GM21529 (cell line): ENCODE results near the gene DISC1.
"Not testable (repeated sequence)": the region's sequence is repeated elsewhere in the genome, so short reads cannot be mapped to it uniquely, and the experiment has no call there.

Source experiments
- ATAC-seq: cut with Tn5 transposase; IDR thresholded peaks from one replicate; pipeline ENCODE4 v1.9.1; 2021; ENCODE audit not compliant: unreplicated experiment

Gene DISC1

DNA sequence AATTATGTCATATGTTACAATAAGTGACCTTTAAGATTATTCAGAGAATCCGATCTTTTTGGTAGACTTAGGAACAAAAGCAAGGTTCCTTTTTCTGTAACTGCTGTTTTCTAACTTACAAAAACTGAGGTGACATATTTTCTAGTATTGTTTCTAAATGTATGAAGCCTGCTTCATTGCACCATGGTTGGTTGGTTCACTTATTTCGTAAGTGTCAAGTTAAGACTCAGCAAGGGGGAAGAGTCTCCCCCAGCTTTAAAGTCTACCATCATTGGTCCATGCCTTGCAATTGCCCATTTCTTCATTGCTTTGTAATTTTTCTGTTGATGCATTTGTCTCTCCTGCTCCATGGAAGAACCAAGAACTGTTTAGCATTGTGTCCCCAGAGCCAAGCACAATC is 136.9 kb downstream of the DISC1 start:
- no peak for ATAC-seq

DNA sequence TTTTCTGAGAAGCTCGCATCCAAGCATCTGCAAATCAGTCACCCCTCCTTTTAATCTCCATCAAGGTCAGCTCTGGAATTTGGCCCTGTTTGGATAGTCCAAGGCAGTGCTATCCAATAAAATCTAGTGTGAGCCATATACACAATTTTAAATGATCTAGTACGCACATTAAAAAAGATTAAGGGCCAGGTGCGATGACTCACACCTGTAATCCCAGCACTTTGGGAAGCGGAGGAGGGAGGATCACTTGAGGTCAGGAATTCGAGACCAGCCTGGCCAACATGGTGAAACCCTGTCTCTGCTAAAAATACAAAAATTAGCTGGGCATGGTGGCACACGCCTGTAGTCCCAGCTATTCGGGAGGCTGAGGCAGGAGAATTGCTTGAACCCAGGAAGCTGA is 139.2 kb downstream of the DISC1 start:
- ATAC-seq = not testable (repeated sequence)

DNA sequence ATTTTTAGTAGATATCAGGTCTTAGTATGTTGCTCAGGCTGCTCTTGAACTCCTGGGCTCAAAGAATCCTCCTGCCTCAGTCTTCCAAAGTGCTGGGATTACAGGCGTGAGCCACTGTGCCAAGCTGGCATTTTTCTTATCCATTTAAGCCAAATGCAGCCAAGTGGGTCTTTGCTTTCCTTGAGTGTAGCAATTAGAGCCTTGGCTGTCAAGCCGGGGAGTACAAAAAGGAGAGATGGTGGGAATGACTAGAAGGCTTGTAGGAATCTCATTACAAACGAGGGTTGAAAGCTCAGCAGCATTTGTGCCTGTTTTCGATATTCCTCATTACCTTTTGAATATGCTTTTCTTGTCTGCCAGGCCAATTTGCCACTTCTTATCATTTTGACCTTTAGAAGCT is 140.9 kb downstream of the DISC1 start:
- no peak for ATAC-seq

DNA sequence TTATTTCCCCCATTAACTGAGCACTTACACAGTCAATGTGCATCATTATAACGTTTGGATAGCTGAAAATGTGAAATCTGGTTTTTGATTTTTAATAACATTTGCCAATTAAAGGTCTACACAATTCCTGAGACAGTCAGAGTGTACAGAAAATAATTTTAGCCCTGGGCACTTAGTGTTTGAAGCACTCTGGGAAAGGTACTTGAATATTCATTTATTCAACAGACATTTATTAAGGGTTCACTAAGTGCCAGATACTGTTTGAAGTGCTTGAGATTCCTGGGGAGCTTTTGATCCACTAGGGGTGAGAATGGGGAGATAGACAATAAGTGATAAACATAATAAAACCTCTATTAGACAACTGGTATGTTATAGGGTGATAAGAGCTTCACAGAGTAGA is 141.8 kb downstream of the DISC1 start:
- ATAC-seq = no peak

DNA sequence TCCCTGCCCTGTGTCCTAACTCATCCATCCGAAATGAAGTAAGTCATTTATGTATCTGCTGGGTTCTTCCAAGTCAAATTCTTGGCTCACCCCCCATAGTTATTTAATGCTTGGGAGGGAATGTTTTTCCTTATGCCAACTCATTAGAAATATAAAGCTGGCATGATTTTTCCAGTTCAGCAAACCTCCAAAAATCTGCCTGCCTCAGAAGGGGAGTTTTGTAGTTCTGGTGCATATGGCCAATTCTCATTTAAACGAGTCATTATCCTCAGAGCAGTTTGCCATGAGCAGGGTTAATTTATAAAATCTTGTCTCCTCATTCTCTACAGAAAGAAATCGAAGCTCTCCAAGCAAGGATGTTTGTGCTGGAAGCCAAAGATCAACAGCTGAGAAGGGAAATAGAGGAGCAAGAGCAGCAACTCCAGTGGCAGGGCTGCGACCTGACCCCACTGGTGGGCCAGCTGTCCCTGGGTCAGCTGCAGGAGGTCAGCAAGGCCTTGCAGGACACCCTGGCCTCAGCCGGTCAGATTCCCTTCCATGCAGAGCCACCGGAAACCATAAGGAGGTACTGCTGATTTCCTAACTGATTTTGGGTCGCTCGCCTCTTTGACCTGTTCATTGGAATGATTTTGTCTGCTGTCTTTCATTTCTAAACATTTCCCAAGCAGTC is 144.1 kb downstream of the DISC1 start:
- ATAC-seq = no peak

DNA sequence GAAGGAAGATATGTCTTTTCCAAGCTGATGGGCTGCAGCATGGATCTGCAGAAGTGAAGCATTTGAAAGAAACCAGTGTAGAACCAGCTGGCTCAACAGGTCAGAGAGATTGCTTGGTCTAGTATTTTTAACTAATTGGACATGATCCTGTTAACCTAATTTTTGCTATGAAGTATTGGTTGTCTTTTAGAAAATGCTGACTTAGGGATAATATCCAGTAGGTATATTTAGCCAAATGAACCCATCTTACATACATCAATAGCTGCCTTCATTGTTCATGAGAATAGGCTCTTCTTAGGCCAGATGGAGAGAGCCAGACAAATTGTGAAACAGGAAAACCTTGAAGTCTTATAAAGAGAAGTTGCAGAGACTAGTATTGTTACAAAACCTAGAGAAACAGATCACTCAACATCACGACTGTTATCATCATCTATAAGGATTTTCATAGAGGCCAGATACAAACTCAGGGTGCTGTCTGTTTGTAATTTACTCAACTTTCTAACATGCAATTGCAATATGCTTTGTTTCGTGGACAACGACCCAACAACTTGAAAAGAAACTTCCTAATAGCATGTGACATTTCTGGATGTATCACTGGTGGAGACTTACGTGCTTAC is 148.2 kb downstream of the DISC1 start:
- ATAC-seq = no peak

DNA sequence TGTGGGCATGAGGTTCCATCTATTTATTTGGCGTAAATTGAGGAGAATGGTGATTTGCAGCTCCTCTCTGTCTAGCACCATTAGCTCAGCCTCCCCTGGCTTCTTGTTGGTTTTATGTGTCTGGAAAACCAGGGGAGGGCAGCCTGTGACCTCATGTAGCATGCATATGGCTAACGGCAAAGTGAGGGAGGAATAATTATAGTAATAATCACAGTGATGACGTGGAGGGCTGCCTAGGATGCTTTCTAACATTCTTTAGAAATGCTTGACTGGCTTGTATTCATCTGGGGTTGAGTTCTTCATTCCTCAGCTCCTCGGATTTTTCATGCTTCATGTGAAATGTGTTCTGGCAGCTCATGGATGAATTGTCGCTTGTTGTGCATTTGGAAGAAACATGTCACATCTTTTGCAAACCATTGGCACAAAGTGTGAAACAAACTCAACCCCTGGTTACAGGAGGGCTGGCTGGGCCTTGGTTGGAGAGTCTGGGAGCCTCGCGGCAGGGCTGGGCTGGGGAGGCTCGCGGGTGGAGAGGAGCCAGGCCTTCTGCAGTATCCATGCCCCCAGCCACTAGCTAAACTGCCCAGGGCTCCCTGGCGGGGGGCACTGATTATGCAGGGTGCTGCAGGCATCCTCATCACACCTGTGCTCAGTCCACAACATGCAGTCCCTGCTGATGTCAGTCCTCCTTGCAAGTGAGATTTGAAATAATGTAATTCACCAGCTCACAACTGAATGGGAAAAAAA is 149.6 kb downstream of the DISC1 start:
- ATAC-seq = no peak

DNA sequence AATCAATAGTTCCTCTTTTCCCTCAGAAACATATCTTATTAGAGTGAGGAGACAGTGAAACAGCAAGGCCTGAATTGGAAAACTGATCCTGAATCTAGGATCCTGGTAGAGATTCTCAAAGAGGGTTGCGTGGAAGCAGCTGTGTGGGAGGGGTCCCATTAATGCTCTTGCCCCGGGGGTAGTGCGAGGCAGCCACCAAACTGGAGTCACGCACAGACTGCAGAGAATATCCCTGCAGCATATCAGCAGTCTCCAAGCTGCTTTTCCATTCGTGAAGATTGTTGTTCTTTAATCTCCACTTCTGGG is 150.1 kb downstream of the DISC1 start:
- ATAC-seq = no peak

DNA sequence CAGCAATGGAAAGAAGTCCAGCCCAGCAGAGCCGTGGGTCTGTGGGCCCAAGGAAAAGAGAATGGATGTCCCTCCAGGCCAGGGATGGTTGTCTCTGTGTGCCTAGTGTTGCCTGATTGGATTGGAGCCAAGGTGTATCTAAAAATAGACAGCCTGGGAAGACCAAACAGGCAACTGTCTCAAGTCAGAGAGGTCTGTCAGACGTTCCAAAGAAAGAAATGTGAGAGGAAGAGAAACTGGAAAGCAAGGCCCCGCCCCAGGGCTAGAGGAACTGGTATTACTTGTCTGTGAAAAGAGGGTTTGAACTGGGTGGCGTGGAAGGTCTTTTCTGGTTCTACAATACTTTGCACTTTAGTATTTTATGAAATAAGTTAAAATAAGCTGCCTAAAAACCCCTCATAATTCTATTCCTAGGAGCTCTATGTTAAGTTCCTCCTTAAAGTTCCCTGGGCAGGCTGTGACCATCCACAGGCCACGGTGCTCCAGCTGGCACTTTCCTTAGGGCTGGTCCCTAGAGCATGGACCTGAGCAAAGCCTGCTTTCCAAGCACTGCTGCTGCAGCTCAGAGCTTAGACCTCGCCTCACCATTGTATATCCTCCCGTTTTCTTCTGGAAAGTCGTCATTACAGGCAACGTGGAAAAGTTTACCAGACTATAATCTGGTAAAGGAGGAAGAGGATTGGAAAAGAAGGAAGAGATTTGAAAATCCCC is 151.6 kb downstream of the DISC1 start:
- ATAC-seq = no peak

DNA sequence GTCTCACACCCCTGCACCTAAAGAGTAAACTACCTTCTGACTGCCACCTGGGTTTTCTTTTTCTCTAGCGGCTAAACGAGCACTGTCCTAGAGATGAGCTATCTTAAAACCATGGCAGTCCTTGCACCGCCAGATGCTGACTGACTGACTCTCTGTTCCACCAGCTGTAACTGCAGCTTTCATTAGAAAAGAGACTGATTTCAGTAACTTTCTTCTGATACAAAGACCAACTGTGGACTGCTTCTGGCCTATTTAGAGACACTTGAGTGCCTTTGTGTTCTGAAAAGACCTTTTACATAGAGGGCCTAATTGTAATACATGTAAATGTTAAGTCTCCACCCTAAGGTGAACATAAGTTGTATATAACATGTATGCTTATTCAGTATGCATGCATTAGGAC is 152.5 kb downstream of the DISC1 start:
- ATAC-seq = no peak

DNA sequence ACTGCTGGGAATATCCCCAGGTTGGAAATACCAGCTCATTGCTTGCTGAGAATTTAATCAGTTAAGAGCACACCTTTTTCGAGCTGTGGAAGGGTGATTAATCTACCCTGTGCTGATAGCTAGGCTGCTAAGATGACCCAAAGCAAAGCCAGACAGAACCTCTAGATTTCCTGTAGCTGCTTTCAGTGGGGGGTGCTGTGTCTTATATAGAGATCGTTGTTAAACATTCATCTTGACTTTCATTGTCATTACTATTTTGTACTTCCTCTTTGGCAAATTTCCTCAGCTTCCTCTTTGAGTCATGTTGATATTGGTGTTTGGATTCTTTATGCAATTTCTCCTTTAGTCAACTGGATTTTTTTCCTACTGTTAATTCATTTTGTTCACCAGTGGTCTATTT is 155.3 kb downstream of the DISC1 start:
- no peak for ATAC-seq

DNA sequence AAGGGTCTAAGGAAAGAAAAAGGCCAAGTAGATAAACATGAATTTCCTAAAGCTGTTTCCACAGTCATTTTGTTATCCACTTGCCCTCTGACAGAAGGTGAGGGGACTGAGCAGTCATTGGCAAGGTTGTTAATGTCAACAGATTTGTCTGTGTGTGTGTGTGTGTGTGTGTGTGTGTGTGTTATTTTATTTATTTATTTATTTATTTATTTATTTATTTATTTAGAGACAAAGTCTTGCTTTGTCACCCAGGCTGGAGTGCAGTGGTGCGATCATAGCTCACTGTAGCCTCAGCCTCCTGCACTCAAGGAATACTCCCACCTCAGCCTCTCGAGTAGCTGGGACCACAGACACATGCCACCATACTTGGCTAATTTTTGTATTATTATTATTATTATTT is 158.5 kb downstream of the DISC1 start:
- not testable (repeated sequence) for ATAC-seq

DNA sequence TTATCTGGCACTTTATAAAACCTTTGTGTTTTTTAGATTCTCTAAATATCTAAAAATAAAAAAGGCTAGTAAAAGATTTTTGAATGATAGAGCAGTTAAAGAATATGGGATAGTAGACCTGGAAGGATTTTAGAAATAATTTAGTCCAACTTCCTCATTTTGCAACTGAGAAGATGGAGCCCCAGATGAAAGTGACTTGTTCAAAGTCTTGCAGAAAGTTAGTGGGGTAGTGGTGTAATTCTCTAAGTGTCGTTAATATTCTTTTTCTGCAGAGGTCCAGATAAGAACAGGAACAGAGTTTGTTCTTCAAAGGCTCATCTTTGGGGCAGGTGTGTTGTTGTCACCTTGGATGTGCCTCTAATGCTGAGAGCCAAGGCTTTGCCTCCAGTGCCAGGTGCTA is 159.5 kb downstream of the DISC1 start:
- ATAC-seq = no peak

DNA sequence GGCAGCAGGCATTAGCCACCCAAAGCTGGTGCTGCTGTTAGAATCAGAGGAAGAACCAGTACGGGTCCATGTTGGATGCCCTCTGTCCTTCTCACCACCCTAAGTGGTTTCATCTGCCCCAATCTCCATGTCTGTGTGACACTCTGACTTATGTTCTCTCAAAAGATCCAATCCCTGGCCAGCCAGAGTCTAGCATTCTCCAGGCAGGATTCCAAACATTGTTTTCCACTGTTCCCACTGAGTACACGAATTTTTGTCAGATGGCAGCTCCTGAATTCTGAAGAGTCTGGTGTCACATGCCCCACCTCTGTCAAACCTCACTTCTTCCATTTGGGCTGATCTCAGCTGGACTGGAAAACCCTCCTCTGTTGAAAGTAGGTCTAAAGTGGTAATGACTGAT is 166.0 kb downstream of the DISC1 start:
- no peak for ATAC-seq

DNA sequence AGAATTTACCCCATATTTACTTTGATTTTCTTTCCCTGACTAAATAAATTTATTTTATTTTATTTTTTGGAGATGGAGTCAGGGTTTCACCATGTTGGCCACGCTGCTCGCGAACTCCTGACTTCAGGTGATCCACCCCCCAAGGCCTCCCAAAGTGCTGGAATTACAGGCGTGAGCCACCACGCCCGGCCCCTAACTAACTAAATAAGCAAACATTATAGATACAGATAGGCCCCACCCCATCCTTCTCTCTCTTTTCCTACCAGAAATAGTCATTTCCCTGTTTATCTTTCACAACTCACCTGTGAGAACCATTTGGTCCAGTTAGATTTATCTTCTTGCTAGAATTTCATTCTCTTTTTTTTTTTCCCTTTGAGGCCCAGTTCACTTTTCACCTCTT is 167.3 kb downstream of the DISC1 start:
- no peak for ATAC-seq

DNA sequence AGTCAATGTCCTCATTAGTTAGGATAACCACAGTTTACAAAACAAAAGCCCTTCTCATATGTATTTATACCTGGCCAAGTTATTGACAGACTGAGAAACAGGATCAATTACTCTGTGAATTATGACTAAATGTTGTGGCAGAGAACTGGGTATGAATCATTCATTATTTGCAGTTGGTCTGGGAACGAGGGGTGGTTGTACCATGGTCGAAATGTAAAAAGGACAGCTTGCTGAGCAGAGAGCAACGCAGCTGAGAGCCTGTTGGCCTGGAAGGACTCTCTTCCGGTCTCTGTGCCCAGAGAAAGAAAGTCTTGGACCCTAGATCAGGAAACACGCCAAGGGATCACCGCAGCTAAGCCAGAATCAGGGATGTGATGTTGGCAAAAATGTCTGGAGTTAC is 169.6 kb downstream of the DISC1 start:
- ATAC-seq = no peak

DNA sequence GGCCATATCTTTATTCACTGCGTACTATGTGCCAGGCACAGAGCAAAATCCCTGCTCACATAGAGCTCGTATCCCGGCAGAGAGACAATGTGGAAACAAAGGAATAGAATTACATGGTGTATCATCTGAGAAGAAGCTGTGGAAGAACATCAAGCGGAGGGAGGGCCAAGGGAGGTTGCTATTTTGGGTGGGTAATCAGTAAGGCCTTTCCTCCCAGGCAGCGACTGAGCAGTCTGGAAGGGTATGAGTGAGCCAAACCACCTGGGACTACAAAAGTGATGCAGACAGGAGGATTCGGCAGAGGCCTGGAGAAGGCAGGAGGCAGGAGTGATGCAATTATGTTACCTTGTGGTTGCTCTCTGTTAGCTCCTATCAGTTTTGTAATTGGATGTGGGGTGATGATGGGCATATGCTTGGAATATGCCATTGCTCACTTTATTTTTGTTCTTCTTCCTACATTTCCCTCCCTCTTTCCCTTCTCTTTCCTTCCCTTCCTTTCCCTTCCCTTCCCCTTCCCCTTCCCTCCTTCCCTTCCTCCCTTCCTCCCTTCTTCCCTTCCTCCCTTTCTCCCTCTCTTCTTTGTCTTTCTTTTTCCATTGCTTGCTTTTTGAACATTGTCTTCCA is 172.9 kb downstream of the DISC1 start:
- ATAC-seq = no peak

DNA sequence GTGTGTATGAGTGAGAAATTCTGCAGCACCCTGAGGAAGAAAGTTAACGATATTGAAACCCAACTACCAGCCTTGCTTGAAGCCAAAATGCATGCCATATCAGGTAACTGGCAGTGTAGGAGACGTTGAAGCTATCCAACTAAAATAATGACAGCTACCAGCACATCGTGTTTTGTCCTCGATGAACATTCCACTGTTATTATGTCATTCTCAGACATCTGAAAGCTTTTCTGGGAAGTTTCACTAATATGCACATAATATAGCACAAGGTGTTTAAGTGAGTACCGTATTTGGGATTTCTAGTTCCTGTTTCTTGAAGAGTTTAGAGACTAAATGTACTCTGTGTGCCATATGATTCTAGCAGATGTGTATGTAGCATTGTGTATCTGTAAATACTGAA is 173.5 kb downstream of the DISC1 start:
- ATAC-seq = no peak

DNA sequence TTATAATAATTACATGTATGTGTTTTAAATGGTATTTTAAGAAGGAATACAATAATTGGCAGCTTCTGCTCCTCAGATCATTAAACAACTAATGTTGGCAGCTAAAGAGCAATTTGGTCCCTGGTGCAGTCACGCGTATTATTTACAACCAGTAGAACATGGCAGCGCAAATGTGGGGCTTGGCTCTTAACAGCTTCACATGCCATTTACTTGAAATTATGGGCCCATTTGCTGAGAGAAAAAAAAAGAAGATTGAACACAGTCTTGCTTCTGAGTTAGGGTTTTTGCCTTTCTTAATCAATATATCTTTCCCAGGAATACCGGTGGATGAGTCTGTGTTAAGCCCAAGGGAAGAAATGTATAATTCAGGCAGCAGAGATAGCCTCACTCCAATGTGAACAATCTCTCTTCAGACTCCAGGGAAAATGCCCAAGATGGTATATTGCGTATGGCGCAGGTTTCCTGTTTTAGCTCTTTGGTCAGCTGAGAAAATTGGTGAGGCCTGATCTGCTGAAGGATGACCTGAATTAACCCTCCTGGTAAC is 174.5 kb downstream of the DISC1 start:
- ATAC-seq = no peak

DNA sequence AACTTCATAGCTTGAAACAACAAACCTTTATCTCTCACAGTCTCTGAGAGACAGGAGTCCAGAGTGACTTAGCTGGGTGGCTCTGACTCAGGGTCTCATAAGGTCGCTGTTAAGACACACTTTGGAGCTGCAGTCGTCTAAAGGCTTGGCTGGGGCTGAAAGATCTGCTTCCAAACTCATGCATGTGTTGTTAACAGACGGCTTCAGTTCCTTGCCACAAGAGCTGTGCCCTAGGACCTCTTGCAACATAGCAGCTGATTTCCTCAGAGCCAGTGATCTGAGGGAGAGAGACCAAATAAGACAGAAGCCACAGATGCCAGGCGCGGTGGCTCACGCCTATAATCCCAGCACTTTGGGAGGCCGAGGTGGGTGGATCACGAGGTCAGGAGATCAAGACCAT is 176.8 kb downstream of the DISC1 start:
- no peak for ATAC-seq
